AG09309 (cell line): ENCODE data around the gene BIRC2.

Source experiments
- DNase-seq: peaks from one replicate; pipeline ENCODE4 v3.0.0-alpha.2; 2010; ENCODE audit warnings: low read depth
- H3K4me3 ChIP-seq: 2 replicates; pipeline ENCODE4 v1.5.1; 2011; ENCODE audit warnings: mild to moderate bottlenecking, low read depth, low read length, moderate library complexity; ENCODE audit not compliant: control insufficient read depth
- TF ChIP-seq, protein P1 (sequence below): IDR thresholded peaks from 2 replicates; pipeline ENCODE4 v1.5.1; 2011; ENCODE audit warnings: mild to moderate bottlenecking, low read depth, low read length, inconsistent platforms; ENCODE audit not compliant: insufficient read depth, control insufficient read depth; ENCODE audit errors: missing control alignments

Gene BIRC2

DNA sequence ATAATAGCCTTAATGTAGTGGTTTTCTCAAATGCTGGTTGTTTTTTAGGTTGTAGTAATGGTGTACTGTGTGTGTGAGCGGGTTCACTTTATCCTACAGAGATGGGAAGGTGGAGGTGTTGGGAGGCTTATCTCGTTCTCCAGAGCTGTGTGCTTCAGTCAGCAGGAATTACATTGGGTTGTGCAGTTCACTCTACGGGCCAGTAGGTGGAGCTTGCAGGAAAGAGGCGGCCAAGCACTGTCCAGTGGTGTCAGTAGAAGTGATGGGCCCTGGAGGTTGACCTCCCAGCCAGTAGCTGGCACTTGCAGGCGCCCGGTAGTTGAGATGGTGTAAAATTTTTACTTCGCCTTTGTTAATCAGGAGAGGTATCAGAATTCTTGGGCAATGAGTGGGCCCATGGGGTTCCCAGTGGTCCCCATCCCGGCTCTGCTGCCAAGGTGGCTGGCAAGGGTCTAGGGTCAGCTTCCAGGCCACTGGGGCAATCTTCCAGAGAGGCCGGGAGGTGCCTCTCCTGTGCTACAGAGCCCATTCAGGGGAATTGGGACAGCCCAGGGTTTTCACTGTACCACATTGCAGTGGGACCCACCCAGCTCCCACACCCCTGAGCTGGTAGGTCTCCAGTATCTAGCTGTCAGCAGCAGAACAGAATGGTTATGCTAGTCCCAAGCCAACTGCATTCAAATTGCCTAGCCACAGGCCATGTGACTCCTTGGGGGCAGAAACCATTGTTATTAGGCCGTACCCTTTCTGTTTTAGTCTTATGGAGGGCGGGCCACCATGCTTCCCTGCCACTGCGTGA lies 43.9 kb downstream of the BIRC2 start:
- no peak overlapping the region for H3K4me3 ChIP-seq
- peak; percentile 23 for DNase-seq
- TF ChIP-seq, protein P1, sequence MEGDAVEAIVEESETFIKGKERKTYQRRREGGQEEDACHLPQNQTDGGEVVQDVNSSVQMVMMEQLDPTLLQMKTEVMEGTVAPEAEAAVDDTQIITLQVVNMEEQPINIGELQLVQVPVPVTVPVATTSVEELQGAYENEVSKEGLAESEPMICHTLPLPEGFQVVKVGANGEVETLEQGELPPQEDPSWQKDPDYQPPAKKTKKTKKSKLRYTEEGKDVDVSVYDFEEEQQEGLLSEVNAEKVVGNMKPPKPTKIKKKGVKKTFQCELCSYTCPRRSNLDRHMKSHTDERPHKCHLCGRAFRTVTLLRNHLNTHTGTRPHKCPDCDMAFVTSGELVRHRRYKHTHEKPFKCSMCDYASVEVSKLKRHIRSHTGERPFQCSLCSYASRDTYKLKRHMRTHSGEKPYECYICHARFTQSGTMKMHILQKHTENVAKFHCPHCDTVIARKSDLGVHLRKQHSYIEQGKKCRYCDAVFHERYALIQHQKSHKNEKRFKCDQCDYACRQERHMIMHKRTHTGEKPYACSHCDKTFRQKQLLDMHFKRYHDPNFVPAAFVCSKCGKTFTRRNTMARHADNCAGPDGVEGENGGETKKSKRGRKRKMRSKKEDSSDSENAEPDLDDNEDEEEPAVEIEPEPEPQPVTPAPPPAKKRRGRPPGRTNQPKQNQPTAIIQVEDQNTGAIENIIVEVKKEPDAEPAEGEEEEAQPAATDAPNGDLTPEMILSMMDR, result peak; percentile 94

DNA sequence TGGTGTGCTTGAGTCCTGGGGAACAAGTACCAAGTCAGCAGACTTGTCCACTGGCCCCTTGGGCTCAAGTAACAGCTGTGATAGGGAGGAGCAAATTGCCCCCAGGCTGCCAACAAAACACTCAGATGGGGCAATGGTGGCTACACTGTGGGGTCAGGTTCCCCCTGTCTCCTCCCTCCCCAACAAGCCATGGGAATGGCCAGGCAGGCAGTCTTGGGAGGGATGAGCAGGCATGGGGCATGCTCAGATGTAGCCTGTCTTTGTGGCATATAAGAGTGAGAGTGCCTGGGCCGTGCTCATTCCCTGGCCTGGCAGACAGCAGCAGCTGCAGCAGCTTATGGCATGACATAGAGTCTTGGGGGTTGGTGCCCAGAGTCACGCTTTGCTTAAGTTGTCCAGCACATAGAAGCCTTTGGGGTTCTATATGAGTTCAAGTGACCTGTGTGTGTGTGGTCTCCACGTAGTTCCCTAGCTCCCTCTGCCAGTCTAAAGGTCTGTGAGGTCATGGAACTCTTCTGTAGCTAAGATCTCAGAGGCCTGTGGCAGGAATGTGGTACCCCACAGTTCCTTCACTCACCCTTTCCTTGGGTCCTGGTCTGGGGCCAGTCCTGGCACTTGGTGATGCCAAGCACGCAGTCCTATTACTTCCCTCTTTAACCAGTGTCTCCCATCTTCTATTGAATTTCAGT lies 44.7 kb downstream of the BIRC2 start:
- TF ChIP-seq, protein P1, result no peak
- DNase-seq, result no peak
- no peak overlapping the region for H3K4me3 ChIP-seq

DNA sequence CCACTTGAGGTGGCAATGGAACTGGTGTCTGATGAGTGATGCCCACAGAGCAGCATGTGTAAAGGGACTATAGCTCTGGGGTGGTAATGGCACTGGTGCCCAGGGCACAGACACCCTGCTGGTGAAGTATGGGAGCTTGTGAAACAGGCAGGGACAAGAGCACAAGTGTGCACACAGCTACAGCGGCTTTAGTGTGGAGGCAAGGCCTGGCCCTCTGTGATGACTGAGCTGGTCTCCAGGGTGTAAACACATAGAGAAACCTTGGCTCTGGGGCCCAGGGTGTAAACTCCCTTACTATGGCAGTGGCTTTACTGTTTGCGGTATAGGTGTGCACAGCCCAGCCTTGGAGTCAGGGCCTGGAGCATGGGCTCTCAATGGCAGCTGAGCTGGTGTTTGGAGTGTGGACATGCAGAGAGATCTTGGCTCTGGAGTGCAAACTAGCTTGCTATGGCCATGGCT lies 46.3 kb downstream of the BIRC2 start:
- H3K4me3 ChIP-seq, result no peak overlapping the region
- no peak for DNase-seq
- TF ChIP-seq, protein P1, result no peak

DNA sequence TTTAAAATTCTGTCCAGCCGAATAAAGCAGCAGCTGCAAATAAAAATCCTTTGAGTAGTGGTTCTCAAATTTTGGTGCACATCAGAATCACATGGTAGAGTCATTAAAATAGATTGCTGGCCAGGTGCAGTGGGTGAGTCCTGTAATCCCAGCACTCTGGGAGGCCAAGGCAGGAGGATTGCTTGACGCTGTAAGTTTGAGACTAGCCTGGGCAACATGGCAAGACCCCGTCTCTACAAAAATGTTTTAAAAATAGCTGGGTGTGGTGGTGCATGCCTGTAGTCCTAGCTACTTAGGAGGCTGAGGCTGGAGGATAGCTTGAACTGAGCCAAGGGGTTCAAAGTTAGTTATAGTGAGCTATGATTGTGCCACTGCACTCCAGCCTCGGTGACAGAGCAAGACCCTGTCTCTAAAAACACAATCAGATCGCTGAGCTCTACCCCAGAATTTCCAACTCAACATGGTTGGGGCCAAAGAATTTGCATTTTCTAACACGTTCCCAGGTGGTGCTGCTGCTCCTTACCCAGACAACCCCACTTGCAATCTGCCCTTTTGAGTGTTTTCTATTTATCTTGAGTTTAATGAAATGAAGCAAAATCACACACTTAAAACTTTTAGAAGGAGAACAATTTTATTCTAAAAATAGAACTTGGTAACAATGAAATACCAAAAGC lies 48.8 kb downstream of the BIRC2 start:
- no peak overlapping the region for H3K4me3 ChIP-seq
- TF ChIP-seq, protein P1, result no peak
- no peak for DNase-seq

DNA sequence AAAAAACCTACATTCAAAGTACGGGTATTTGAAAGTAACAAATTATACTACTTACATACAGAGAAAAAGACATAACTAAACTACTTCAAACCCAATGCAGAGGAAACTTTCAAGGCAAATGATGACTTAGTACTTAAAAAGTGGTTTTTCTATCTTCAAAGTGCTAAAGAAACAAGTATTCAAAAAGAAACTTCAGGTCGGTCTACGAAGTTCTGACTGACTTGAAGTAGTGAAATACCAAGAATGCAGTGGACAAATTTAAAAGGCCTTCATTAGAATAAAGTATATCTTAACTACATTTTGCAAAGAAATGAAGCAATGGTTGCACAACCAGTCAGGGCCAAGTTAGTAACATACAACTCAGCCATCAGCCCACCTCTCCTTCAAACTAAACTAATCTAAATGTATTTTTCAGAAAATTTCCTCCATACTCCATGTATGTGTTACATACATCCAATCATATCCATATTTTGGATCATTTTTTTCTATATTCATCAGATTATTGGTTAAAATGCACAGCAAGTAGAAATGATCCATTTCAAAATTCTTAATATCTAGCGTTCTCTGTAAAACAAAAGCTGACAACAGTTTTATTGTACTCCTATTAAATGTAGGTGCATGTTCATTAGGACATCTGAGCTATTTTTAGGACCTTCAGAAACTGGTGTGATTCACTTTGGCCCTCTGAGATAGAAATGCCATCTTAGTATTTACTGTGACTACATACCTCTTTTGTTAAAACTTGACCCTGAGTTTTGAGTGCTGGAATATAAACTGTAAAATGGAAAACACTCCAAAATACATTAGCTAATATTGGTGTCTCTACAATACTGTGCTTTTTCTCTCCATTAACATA lies 49.9 kb downstream of the BIRC2 start:
- TF ChIP-seq, protein P1, result no peak

DNA sequence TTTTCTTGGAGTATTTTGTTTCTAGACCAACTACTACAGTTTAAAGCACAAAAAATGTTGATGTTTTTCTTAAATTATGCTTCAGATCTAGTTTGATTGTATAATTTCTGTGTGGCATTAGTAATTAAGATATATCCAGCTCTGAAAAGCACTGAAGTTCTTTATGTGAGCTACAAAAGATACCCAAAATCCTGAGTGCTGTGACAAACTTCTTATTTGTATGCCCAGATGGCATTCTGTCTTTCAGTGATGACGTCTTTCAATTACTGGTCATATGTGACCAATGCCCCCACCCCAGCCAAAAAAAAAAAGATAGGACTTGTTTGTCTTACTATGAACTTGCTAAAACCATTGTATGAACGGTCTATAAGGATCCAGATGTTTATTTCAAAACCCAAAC lies 51.3 kb downstream of the BIRC2 start:
- DNase-seq, result no peak
- H3K4me3 ChIP-seq, result no peak overlapping the region
- TF ChIP-seq, protein P1, result no peak

More for the DNA sequence above, 49.9 kb downstream of the BIRC2 start:
- no peak overlapping the region for H3K4me3 ChIP-seq
- DNase-seq, result no peak
